Aorta (tissue), 5 donors: Measurements from ENCODE around the gene FBXL22. TPM values are rescaled to one million over a fixed set of nuclear protein-coding genes. Genes with fewer than 3 reads are reported as not detected.
A peak's percentile ranks its signal among the peaks of the same experiment; 100 is the strongest.

ENCODE experiments used
- ATAC-seq: fragments of 200-7000 bp; cut with Tn5 transposase; one replicate; pipeline ENCODE4 v1.9.1; 2022; ENCODE audit warnings: moderate library complexity; ENCODE audit not compliant: low FRiP score
- DNase-seq, 2 donors: peaks; one replicate each; pipeline ENCODE4 v3.0.0-alpha.2; 2020
- H3K27ac ChIP-seq, 2 donors: one replicate each; pipeline ENCODE4 v1.5.1; 2013; ENCODE audit warnings: low read length in 2 of 2, mild to moderate bottlenecking in 2 of 2, moderate library complexity in 2 of 2, control low read depth in 1 of 2, inconsistent platforms in 1 of 2, low read depth in 1 of 2
- H3K27me3 ChIP-seq, 2 donors: one replicate each; pipeline ENCODE4 v1.6.1; 2013; ENCODE audit warnings: control low read depth in 1 of 2, low read length in 1 of 2, mild to moderate bottlenecking in 1 of 2, moderate library complexity in 1 of 2; ENCODE audit not compliant: insufficient read depth in 2 of 2, control insufficient read depth in 1 of 2
- H3K36me3 ChIP-seq, 2 donors: one replicate each; pipeline ENCODE4 v1.6.1; 2013; ENCODE audit warnings: control low read depth in 1 of 2, low read length in 1 of 2, mild to moderate bottlenecking in 1 of 2; ENCODE audit not compliant: insufficient read depth in 2 of 2, control insufficient read depth in 1 of 2
- H3K4me1 ChIP-seq, 2 donors: one replicate each; pipeline ENCODE4 v1.6.1; 2013; ENCODE audit warnings: low read length in 2 of 2, control low read depth in 1 of 2, mild to moderate bottlenecking in 1 of 2, moderate library complexity in 1 of 2; ENCODE audit not compliant: insufficient read depth in 2 of 2, control insufficient read depth in 1 of 2
- H3K4me3 ChIP-seq, 2 donors: one replicate each; pipeline ENCODE4 v1.5.1; 2013; ENCODE audit warnings: low read length in 2 of 2, control low read depth in 1 of 2, mild to moderate bottlenecking in 1 of 2
- H3K9me3 ChIP-seq: one replicate; pipeline ENCODE4 v1.6.1; 2013; ENCODE audit warnings: mild to moderate bottlenecking, low read length; ENCODE audit not compliant: control insufficient read depth
- WGBS, 2 donors: extraction: QIAGEN DNeasy Blood & Tissue Kit; methylation state at CpG; one replicate each; pipeline ENCODE4 v1.1.7; 2013; 5-methylcytosine and 5-hydroxymethylcytosine counted together
- intact Hi-C, 2 donors: fragments of 100-400 bp; cut with DNase I; formaldehyde crosslinking; loops; one replicate each; pipeline versions ENCODE4 v1.14.2 to v1.15.0; 2022
- long read RNA-seq, 2 donors: library from polyadenylated mRNA; unstranded; transcript quantifications; one replicate each; pipeline ENCODE4 v2.0.0, GENCODE V29; 2020 to 2021
- polyA plus RNA-seq, 2 donors: library from polyadenylated mRNA; stranded (reverse); fragments of 200-250 nt; gene quantifications; one replicate each; pipeline ENCODE4 v1.2.3, GENCODE V29; 2013
- total RNA-seq, 2 donors: library from RNA; stranded (reverse); fragmentation: NEBNext Ultra II Directional; extraction: Animal tissue kit (Norgen Biotek cat#: 25700); gene quantifications; one replicate each; pipeline ENCODE4 v1.2.1, GENCODE V29; 2021
- donor health status: healthy with polysubstance abuse.
- donor health status: Bipolar disorder and iron deficiency.
- donor health status: DM: no; HTN: no; CAD: no.
- donor health status: DM: no; HTN: no; CAD: no.
- donor health status: DM: yes; HTN: yes; CAD: no.

Gene FBXL22
- total RNA-seq (10 to 100 TPM; 16.3 to 18.6 TPM), polyA plus RNA-seq (10 to 100 TPM in 1 of 2 donors, 1 to 10 TPM in 1; 4.8 to 32.0 TPM)
- long read RNA-seq, donor 1, partial matches to known transcripts = 0 of 3 reads
- long read RNA-seq, donor 1, other reads (novel, unspliced or antisense) = 0 of 3 reads
- long read RNA-seq, donor 2, partial matches to known transcripts = 0 of 8 reads
- long read RNA-seq, donor 2, other reads (novel, unspliced or antisense) = 6 of 8 reads

- Histone ChIP-seq H3K9me3 (no peaks in the 10 kb centered on the region), H3K27ac (peak within 1 kb of the TSS; percentile 87 to 99), H3K27me3 (no peaks in the 10 kb centered on the region), H3K36me3 (peaks cover 0 to 4% of the 10 kb centered on the region in 2 donors), H3K4me1 (peaks cover 3 to 6% of the 10 kb centered on the region in 2 donors), H3K4me3 (peak within 1 kb of the TSS; percentile 56 to 59)
- peak; percentile 33 for ATAC-seq
- WGBS, 2 donors = 10 to 13% methylated on average over 23 of the region's 23 CpGs
- peak; percentile 67 to 80 for DNase-seq
- intact Hi-C loops = loop anchor here (5.0 kb wide), 3 partner anchors 95 to 310 kb away; partner anchors contain the start of gene USP3 (in 2 of the 2)
Measured at GRCh38 chr15:63597038-63597790, at the start of gene FBXL22. Gene FBXL22, plus strand, starts transcription at chr15:63597387. Its CDS starts 6 bp downstream, at chr15:63597393.

GRCh38 chr15:63551400-63551799, 45.8 kb upstream of the FBXL22 start:
- no peak for ATAC-seq
- no peak for DNase-seq
- Histone ChIP-seq H3K36me3 (no peaks in the 10 kb centered on the region), H3K27me3 (no peaks in the 10 kb centered on the region), H3K9me3 (no peaks in the 10 kb centered on the region), H3K4me1 (peaks cover 2 to 3% of the 10 kb centered on the region in 2 donors), H3K4me3 (no peak overlapping the region), H3K27ac (no peak overlapping the region)
- 36 to 48% methylated on average over 1 of the region's 1 CpG for WGBS, 2 donors
- intact Hi-C loops = loop anchor here (5.0 to 10.0 kb wide), 2 partner anchors 44 to 47 kb away; partner anchors contain the start of gene USP3 (in 1 of the 2)

- H3K27me3 ChIP-seq = no peaks in the 10 kb centered on the region
- peaks cover 2 to 3% of the 10 kb centered on the region in 2 donors for H3K4me1 ChIP-seq
- ATAC-seq (peak; percentile 84), DNase-seq (no peak)
- no peaks in the 10 kb centered on the region for H3K9me3 ChIP-seq
- H3K27ac ChIP-seq = no peak overlapping the region
- intact Hi-C loops = loop anchor here (5.0 to 10.0 kb wide), 2 partner anchors 46 to 49 kb away; partner anchors contain the start of gene USP3 (in 1 of the 2)
- peaks cover 0 to 3% of the 10 kb centered on the region in 2 donors for H3K36me3 ChIP-seq
- H3K4me3 ChIP-seq = peak overlapping the region in 1 of 2 donors; percentile 34
- WGBS, 2 donors = 1 to 3% methylated on average over 3 of the region's 3 CpGs
Measured at GRCh38 chr15:63553388-63553791, 43.8 kb upstream of the FBXL22 start.

GRCh38 chr15:63554337-63554927, 42.8 kb upstream of the FBXL22 start:
- WGBS, 2 donors = 77 to 79% methylated on average over 2 of the region's 2 CpGs
- peaks cover 0 to 3% of the 10 kb centered on the region in 2 donors for H3K36me3 ChIP-seq
- no peaks in the 10 kb centered on the region for H3K27me3 ChIP-seq
- ATAC-seq (no peak), DNase-seq (no peak)
- no peak overlapping the region for H3K27ac ChIP-seq
- H3K4me1 ChIP-seq = peaks cover 2 to 3% of the 10 kb centered on the region in 2 donors
- no peak overlapping the region for H3K4me3 ChIP-seq
- intact Hi-C loops = loop anchor here (5.0 to 10.0 kb wide), 2 partner anchors 47 to 50 kb away; partner anchors contain the start of gene USP3 (in 1 of the 2)
- H3K9me3 ChIP-seq = no peaks in the 10 kb centered on the region

- no peak for ATAC-seq
- Histone ChIP-seq H3K9me3 (no peaks in the 10 kb centered on the region), H3K36me3 (peaks cover 0 to 3% of the 10 kb centered on the region in 2 donors), H3K4me1 (peaks cover 2 to 3% of the 10 kb centered on the region in 2 donors), H3K27me3 (no peaks in the 10 kb centered on the region), H3K4me3 (no peak overlapping the region), H3K27ac (no peak overlapping the region)
- DNase-seq = no peak
- intact Hi-C loops = loop anchor here in 1 of 2 donors (5.0 to 10.0 kb wide), 2 partner anchors 37 to 51 kb away; partner anchors contain the start of gene USP3
Measured at GRCh38 chr15:63555507-63555906, 41.7 kb upstream of the FBXL22 start.

- no peaks in the 10 kb centered on the region for H3K27me3 ChIP-seq
- ATAC-seq (no peak), DNase-seq (no peak)
- H3K4me3 ChIP-seq = no peak overlapping the region
- H3K27ac ChIP-seq = no peak overlapping the region
- intact Hi-C loops = loop anchor here in 1 of 2 donors (5.0 to 10.0 kb wide), 2 partner anchors 36 to 51 kb away; partner anchors contain the start of gene USP3
- WGBS, 2 donors = 73 to 80% methylated on average over 6 of the region's 6 CpGs
- no peaks in the 10 kb centered on the region for H3K9me3 ChIP-seq
- peaks cover 0 to 3% of the 10 kb centered on the region in 2 donors for H3K36me3 ChIP-seq
- peaks cover 2 to 3% of the 10 kb centered on the region in 2 donors for H3K4me1 ChIP-seq
Measured at GRCh38 chr15:63556246-63556645, 40.9 kb upstream of the FBXL22 start.

GRCh38 chr15:63556736-63557135, 40.5 kb upstream of the FBXL22 start:
- 98 to 99% methylated on average over 7 of the region's 7 CpGs for WGBS, 2 donors
- intact Hi-C loops = loop anchor here in 1 of 2 donors (5.0 to 10.0 kb wide), 2 partner anchors 36 to 52 kb away; partner anchors contain the start of gene USP3
- no peak overlapping the region for H3K4me3 ChIP-seq
- H3K27ac ChIP-seq = no peak overlapping the region
- peaks cover 2 to 3% of the 10 kb centered on the region in 2 donors for H3K4me1 ChIP-seq
- no peaks in the 10 kb centered on the region for H3K27me3 ChIP-seq
- DNase-seq = no peak
- peaks cover 0 to 3% of the 10 kb centered on the region in 2 donors for H3K36me3 ChIP-seq
- no peaks in the 10 kb centered on the region for H3K9me3 ChIP-seq
- no peak for ATAC-seq

- H3K9me3 ChIP-seq = no peaks in the 10 kb centered on the region
- peaks cover 0 to 3% of the 10 kb centered on the region in 2 donors for H3K36me3 ChIP-seq
- WGBS, 2 donors = 87 to 92% methylated on average over 5 of the region's 5 CpGs
- no peak overlapping the region for H3K4me3 ChIP-seq
- DNase-seq (no peak), ATAC-seq (no peak)
- H3K4me1 ChIP-seq = no peaks in the 10 kb centered on the region
- intact Hi-C loops = loop anchor here in 1 of 2 donors (5.0 to 10.0 kb wide), 2 partner anchors 33 to 55 kb away; partner anchors contain the start of gene USP3
- H3K27me3 ChIP-seq = no peaks in the 10 kb centered on the region
- H3K27ac ChIP-seq = no peak overlapping the region
Measured at GRCh38 chr15:63559753-63560152, 37.4 kb upstream of the FBXL22 start.
